GM18519 (cell line): ENCODE results near the gene ARHGAP26.

Source experiments
- ATAC-seq: cut with Tn5 transposase; IDR thresholded peaks from one replicate; pipeline ENCODE4 v1.9.1; 2021; ENCODE audit warnings: mild to moderate bottlenecking, moderate library complexity; ENCODE audit not compliant: unreplicated experiment, low FRiP score

ARHGAP26 gene

DNA sequence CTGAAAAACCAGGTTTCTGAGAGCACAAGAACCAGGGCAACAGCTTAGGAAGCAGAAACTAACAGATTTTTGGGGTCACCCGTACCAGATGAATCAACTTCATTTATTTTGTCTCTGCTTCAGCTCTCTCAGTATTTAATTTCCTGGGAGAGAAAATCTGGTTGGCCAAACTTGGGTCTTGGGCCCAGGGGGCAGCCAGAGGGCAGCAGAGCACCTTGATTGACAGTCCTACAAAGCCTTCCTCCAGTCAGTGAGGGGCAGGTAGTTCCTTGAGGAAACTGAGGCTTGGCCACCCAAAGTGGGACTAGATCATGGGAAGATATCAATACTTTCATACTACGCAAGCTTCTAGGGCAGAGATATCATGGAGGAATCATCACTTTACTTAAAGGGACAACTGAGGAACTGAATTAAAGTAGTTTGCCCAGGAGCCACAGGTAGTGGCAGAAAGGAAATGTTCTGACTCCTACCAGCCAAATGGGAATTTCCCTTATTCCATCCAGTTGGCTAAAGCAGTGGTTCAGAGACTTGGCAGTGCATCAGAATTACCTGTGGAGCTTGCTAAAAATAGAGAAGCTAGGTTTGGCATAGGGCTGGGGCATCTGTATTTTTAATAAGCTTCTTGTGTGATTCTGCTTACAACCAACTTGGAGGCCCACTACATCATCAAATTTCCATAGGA lies 21.5 kb upstream of the ARHGAP26 start:
- ATAC-seq: no peak

DNA sequence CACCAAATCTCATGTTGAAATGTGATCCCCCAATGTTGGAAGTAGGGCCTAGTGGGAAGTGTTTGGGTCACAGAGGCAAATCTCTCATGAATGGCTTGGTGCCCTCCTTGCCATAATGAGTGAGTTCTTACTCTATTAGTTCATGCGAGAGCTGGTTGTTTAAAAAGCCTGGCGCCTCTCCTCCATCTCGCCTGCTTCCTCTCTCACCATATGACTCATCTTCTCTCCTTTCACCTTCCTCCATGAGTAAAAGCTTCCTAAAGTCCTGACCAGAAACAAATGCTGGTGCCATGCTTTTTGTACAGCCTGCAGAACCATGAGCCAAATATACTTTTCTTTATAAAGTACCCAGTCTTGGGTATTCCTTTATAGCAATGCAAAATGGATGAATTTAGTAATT lies 20.9 kb upstream of the ARHGAP26 start:
- no peak for ATAC-seq

DNA sequence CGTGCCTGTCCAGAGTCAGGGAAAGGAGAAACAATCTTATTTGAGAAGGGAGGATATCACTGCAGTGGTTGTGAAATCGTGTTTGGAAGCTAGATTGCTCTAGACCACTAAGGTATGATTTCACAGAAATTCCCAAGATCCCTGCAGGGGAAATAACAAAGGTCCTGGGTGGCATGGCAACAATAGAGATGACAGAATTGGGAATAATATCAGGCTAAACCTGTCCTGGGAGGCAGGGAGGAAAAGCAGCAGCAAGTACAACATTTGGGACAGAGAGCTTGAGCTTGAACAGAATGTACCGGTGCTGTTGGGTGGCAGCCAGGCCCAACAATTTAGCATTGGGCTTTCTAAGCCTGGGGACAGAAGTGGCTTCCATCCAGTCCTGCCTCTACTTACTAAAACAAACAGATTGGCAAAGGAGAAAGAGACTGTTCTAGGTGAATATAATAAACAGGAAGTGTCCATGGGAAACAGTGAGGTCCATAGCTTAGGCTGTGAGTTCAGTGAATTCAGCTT lies 17.0 kb upstream of the ARHGAP26 start:
- ATAC-seq: no peak

- no peak for ATAC-seq
These were observed 16.1 kb upstream of the ARHGAP26 start for GRCh38 chr5:142754031-142754430.

DNA sequence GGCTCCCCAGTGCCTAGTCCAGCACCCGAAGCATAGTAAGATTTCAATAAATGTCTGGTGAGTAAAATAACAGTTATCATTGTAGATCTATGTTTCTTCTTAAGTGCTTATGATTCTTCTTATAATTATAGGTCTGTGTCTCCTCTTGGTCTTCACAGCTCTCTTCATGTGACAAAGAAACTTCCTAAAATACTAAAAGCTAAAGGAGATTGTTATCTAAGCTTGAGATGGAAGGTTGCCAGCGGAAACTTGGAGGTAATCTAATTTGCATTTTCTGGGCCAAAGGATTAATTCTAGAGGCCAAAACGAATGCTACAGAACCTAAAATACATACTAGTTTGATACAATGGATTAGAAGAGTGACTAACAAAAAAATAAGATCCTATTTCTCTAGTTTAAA lies 13.6 kb upstream of the ARHGAP26 start:
- ATAC-seq: no peak

GRCh38 chr5:142757564-142757963 lies 12.6 kb upstream of the ARHGAP26 start:
- ATAC-seq: no peak

- no peak for ATAC-seq
These were observed 11.9 kb upstream of the ARHGAP26 start for GRCh38 chr5:142758062-142758795.

- no peak for ATAC-seq
These were observed 11.4 kb upstream of the ARHGAP26 start for GRCh38 chr5:142758796-142759145.

GRCh38 chr5:142763701-142764100 lies 6.5 kb upstream of the ARHGAP26 start:
- no peak for ATAC-seq

- ATAC-seq: no peak
These were observed 3.0 kb upstream of the ARHGAP26 start for GRCh38 chr5:142767178-142767577.

DNA sequence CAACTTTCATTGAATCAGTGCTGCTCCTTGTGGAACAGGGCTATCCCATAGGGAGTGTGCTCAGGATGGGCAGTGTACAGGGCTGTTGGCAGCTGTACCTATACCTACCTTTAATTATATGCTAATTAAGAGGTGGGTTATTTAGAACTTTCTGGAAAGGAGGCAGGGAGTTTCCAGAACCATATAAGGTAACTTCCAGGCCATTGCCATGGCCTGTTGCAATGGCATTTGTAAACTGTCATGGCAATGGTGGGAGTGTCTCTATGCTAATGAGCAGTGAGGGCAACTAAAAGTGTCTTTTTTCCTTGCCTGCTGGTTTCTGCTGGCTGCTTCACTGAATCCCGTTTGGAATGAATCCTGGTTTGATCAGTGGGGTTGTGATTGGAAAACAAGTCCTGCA lies 2.3 kb upstream of the ARHGAP26 start:
- no peak for ATAC-seq

DNA sequence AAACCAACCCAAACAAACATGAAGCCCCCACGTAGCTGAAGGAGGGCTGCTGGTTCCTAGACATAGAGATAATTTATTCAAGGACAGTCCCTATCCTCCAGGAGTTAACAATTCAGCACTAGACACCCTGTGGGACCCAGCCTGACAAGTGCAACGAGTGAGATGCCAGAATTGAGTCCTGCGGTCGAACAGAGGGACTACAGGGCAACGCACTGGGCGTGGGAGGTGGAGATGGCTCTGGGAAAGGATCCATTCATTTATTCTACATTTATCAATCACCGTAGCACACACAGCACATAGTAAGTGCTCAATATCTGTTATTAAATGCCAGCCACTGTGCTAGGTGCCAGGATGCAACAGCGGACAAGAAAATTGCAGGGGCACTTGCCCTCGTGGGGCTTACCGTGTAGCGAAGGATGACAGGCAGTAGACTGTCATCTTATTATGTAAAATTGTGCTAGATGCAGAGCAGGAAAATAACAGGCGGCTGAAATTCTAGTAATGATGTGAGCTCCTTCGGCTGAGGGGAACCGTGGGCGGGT lies 855 bp upstream of the ARHGAP26 start:
- no peak for ATAC-seq

- peak; percentile 15 for ATAC-seq
These were observed 753 bp downstream of the ARHGAP26 start for GRCh38 chr5:142770650-142771609.

DNA sequence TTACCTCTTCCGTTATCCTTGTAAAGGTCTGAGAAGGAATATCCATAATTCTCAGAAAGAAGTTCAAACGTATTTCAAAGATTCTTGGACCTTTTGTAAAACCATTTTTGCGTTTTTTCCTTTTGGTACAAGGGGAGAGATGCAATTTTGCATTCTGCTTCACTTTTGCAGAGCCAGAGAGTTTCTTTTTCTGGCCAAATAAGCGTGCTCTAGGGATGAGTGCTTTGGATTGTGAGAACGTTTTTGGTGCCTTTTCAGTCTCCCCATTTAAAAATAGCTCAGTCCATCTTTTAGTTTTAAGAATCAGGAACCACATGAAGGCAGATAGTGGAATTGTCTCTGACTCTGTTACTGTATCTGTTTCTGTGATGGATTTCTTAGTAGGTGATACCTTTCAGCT lies 1.5 kb downstream of the ARHGAP26 start:
- no peak for ATAC-seq

DNA sequence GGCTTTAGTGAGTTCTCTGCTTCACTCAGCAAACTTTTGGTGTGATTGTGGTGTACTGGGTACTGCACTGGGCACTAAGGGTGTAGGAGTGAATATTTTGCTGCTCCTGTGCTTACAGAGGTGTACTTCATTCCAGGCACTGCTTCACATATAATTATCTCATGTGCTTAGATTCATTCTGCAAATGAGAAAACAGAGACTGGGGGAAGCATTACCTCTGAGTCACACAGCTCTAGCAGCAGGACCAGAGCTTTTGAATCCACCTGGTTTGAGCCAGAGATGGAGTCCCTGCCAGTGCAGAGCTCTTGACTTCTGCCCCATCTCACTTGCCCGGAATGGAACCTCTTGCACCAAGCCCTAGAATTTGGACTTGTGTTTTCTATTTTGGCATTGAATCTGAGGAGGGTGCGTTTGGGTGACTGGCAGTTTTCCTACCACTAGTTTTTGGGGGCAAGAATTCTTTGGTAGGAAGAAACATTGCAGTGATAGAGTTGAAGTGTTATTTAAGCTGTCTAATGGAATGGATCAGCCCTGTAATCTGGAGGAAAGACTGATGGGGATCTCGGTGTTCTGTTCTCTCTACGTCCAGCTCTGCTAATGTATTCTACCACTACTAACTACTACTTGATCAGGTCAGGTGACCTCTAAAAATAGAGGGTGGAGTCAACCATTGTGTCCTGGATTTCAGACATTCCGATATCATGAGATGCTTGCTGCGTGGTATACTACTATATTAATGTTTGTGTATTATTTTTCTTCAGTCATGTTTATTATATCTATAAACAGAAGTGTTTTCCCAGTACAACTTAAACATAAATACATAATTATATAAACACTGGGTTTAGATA lies 2.5 kb downstream of the ARHGAP26 start:
- ATAC-seq: no peak

- ATAC-seq: no peak
These were observed 6.9 kb downstream of the ARHGAP26 start for GRCh38 chr5:142777099-142777498.

GRCh38 chr5:142777850-142778249 lies 7.7 kb downstream of the ARHGAP26 start:
- no peak for ATAC-seq

DNA sequence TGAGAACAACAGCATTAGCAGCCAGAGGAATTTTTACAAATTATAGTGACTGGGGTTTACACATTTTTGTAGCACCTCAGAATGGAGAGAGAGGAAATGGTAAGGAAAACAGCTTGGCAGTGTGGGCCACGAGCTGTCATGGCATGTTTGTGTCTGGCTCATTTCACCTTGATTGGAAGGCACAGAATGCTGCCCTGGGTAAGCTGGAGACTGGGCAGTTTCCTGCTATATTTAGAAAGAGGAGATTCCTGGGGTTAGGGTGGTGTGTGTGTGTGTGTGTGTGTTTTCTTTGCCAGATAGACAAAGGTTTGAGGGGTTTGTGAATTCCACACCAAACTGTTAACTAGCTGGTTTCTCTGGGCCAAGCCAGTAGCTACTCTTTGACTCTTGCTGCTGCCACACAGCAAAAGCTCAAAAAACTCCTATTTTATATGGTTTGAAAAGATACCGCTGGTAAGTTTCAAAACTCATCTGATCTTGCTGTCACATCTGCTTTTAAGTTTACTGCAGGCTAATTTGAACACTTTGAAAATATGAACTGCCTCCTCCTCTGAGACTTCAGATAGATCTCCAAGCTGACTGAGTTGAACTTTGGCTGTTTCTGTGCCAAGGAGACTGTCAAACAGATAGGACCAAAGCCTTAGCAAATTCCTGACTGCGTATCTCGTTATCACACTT lies 9.1 kb downstream of the ARHGAP26 start:
- no peak for ATAC-seq

- no peak for ATAC-seq
These were observed 10.7 kb downstream of the ARHGAP26 start for GRCh38 chr5:142780871-142781270.
